H9 (cell line): ENCODE measurements around the gene PRSS3. TPM values are rescaled to one million over a fixed set of nuclear protein-coding genes. Genes with fewer than 3 reads are reported as not detected.
A peak's percentile ranks its signal among the peaks of the same experiment; 100 is the strongest.

Source experiments
- DNase-seq: peaks from one replicate; pipeline ENCODE4 v3.0.0-alpha.2; 2017
- H2AFZ ChIP-seq: one replicate; pipeline ENCODE4 v1.6.1; 2013; ENCODE audit warnings: mild to moderate bottlenecking, low read length, control low read depth, moderate library complexity
- H2AK5ac ChIP-seq: 2 replicates; pipeline ENCODE4 v1.6.1; 2013; ENCODE audit warnings: low read length, control low read depth, mixed read lengths; ENCODE audit not compliant: insufficient read length
- H2BK120ac ChIP-seq: one replicate; pipeline ENCODE4 v1.6.1; 2013; ENCODE audit warnings: low read depth, mild to moderate bottlenecking, low read length, control low read depth, inconsistent platforms; ENCODE audit not compliant: poor library complexity, severe bottlenecking
- H2BK12ac ChIP-seq: 2 replicates; pipeline ENCODE4 v1.6.1; 2013; ENCODE audit warnings: low read length, control low read depth, mixed read lengths, low read depth; ENCODE audit not compliant: insufficient read length
- H2BK15ac ChIP-seq: 2 replicates; pipeline ENCODE4 v1.6.1; 2013; ENCODE audit warnings: low read depth, low read length, control low read depth
- H2BK20ac ChIP-seq: one replicate; pipeline ENCODE4 v1.6.1; 2013; ENCODE audit warnings: low read depth, mild to moderate bottlenecking, low read length, control low read depth, inconsistent platforms; ENCODE audit not compliant: poor library complexity, severe bottlenecking
- H2BK5ac ChIP-seq: 2 replicates; pipeline ENCODE4 v1.6.1; 2013; ENCODE audit warnings: low read length, control low read depth, mixed read lengths; ENCODE audit not compliant: insufficient read length
- H3K14ac ChIP-seq: 2 replicates; pipeline ENCODE4 v1.6.1; 2013; ENCODE audit warnings: low read length, control low read depth; ENCODE audit not compliant: insufficient read depth
- H3K18ac ChIP-seq: 2 replicates; pipeline ENCODE4 v1.6.1; 2013; ENCODE audit warnings: low read depth, mild to moderate bottlenecking, mixed read lengths, low read length, control low read depth; ENCODE audit not compliant: insufficient read length
- H3K23ac ChIP-seq: 2 replicates; pipeline ENCODE4 v1.6.1; 2013; ENCODE audit warnings: low read length, control low read depth, mixed read lengths, low read depth; ENCODE audit not compliant: insufficient read length
- H3K23me2 ChIP-seq: 2 replicates; pipeline ENCODE4 v1.6.1; 2013; ENCODE audit warnings: low read depth, mild to moderate bottlenecking, mixed read lengths, low read length, control low read depth; ENCODE audit not compliant: insufficient read length, poor library complexity, severe bottlenecking
- H3K27ac ChIP-seq: 2 replicates; pipeline ENCODE4 v1.5.1; 2013; ENCODE audit warnings: low read length, control low read depth, mixed read lengths, low read depth; ENCODE audit not compliant: insufficient read length
- H3K27me3 ChIP-seq: 2 replicates; pipeline ENCODE4 v1.6.1; 2013; ENCODE audit warnings: low read length, control low read depth, inconsistent platforms; ENCODE audit not compliant: insufficient read depth
- H3K4ac ChIP-seq: 2 replicates; pipeline ENCODE4 v1.6.1; 2013; ENCODE audit warnings: low read depth, mild to moderate bottlenecking, control low read depth, inconsistent platforms, low read length, moderate library complexity
- H3K4me1 ChIP-seq: 2 replicates; pipeline ENCODE4 v1.6.1; 2013; ENCODE audit warnings: low read length, control low read depth, inconsistent platforms; ENCODE audit not compliant: insufficient read depth
- H3K4me2 ChIP-seq: 2 replicates; pipeline ENCODE4 v1.6.1; 2013; ENCODE audit warnings: low read length, control low read depth, mixed read lengths; ENCODE audit not compliant: insufficient read length, insufficient read depth
- H3K56ac ChIP-seq: 2 replicates; pipeline ENCODE4 v1.6.1; 2013; ENCODE audit warnings: low read depth, mild to moderate bottlenecking, mixed read lengths, low read length, control low read depth; ENCODE audit not compliant: insufficient read length
- H3K79me1 ChIP-seq: 2 replicates; pipeline ENCODE4 v1.6.1; 2013; ENCODE audit warnings: low read depth, mild to moderate bottlenecking, moderate library complexity, low read length, control low read depth, inconsistent platforms; ENCODE audit not compliant: insufficient read depth, poor library complexity, severe bottlenecking
- H3K79me2 ChIP-seq: 2 replicates; pipeline ENCODE4 v1.6.1; 2013; ENCODE audit warnings: low read length, control low read depth, inconsistent platforms; ENCODE audit not compliant: insufficient read depth
- H3K9ac ChIP-seq: 2 replicates; pipeline ENCODE4 v1.6.1; 2013; ENCODE audit warnings: low read length, control low read depth, mixed read lengths; ENCODE audit not compliant: insufficient read length; ENCODE audit errors: extremely low read depth
- H3K9me3 ChIP-seq: one replicate; pipeline ENCODE4 v1.6.1; 2013; ENCODE audit warnings: low read depth, low read length, inconsistent platforms; ENCODE audit not compliant: control insufficient read depth
- H3T11ph ChIP-seq: one replicate; pipeline ENCODE4 v1.6.1; 2013; ENCODE audit warnings: mild to moderate bottlenecking, low read length, control low read depth, inconsistent platforms
- H4K20me1 ChIP-seq: one replicate; pipeline ENCODE4 v1.6.1; 2013; ENCODE audit not compliant: control insufficient read depth, insufficient read length, insufficient read depth
- H4K5ac ChIP-seq: 2 replicates; pipeline ENCODE4 v1.6.1; 2013; ENCODE audit warnings: low read depth, mild to moderate bottlenecking, mixed read lengths, low read length, control low read depth; ENCODE audit not compliant: insufficient read length
- H4K8ac ChIP-seq: replicated peaks from 2 replicates; pipeline ENCODE4 v1.6.1; 2013; ENCODE audit warnings: low read length, control low read depth, mixed read lengths, low read depth; ENCODE audit not compliant: insufficient read length
- H4K91ac ChIP-seq: 2 replicates; pipeline ENCODE4 v1.6.1; 2013; ENCODE audit warnings: low read depth, mild to moderate bottlenecking, moderate library complexity, mixed read lengths, low read length, control low read depth; ENCODE audit not compliant: insufficient read length
- H3K27ac Mint-ChIP-seq, 3 experiments: 2 replicates in 2 of 3; 3 replicates in 1 of 3; pipeline ENCODE4 v1.8.0; 2020 to 2021; ENCODE audit warnings: mixed read lengths in 3 of 3, mild to moderate bottlenecking in 1 of 3, moderate library complexity in 1 of 3
- H3K27me3 Mint-ChIP-seq: 2 replicates; pipeline ENCODE4 v1.8.0; 2021; ENCODE audit warnings: low read depth, mild to moderate bottlenecking, moderate library complexity, mixed read lengths
- H3K36me3 Mint-ChIP-seq, 3 experiments: 2 replicates in 2 of 3; 3 replicates in 1 of 3; pipeline ENCODE4 v1.8.0; 2020 to 2021; ENCODE audit warnings: low read depth in 3 of 3, mixed read lengths in 3 of 3; ENCODE audit not compliant: insufficient read depth in 1 of 3
- H3K4me1 Mint-ChIP-seq, 2 experiments: 2 replicates each; pipeline ENCODE4 v1.8.0; 2020; ENCODE audit warnings: mixed read lengths in 2 of 2
- H3K4me3 Mint-ChIP-seq, 2 experiments: 2 replicates in 1 of 2; 3 replicates in 1 of 2; pipeline ENCODE4 v1.8.0; 2020 to 2021; ENCODE audit warnings: mild to moderate bottlenecking in 2 of 2, mixed read lengths in 2 of 2, moderate library complexity in 1 of 2
- H3K9me3 Mint-ChIP-seq, 2 experiments: 2 replicates in 1 of 2; 3 replicates in 1 of 2; pipeline ENCODE4 v1.8.0; 2020; ENCODE audit warnings: mild to moderate bottlenecking in 2 of 2, mixed read lengths in 2 of 2, moderate library complexity in 1 of 2
- WGBS: extraction: QIAGEN DNeasy Blood & Tissue Kit; methylation state at CpG from one replicate; pipeline ENCODE4 v1.1.7; 2013; ENCODE audit warnings: missing lambda C conversion rate, low lambda C conversion rate, mixed read lengths; ENCODE audit not compliant: insufficient read length; ENCODE audit errors: extremely low coverage; 5-methylcytosine and 5-hydroxymethylcytosine counted together
- total RNA-seq: library from RNA; stranded (reverse); gene quantifications from 2 replicates; pipeline ENCODE4 v1.2.1, GENCODE V29; 2021
- TF ChIP-seq, protein P1 (sequence below): fragments of 200-600 bp; sonication (generic); conservative IDR thresholded peaks from 3 replicates; pipeline ENCODE4 v1.8.0; 2021; ENCODE audit warnings: antibody characterized with exemption, mild to moderate bottlenecking

The PRSS3 gene
- total RNA-seq, 1 experiment from 2014 or later = not detected

DNA sequence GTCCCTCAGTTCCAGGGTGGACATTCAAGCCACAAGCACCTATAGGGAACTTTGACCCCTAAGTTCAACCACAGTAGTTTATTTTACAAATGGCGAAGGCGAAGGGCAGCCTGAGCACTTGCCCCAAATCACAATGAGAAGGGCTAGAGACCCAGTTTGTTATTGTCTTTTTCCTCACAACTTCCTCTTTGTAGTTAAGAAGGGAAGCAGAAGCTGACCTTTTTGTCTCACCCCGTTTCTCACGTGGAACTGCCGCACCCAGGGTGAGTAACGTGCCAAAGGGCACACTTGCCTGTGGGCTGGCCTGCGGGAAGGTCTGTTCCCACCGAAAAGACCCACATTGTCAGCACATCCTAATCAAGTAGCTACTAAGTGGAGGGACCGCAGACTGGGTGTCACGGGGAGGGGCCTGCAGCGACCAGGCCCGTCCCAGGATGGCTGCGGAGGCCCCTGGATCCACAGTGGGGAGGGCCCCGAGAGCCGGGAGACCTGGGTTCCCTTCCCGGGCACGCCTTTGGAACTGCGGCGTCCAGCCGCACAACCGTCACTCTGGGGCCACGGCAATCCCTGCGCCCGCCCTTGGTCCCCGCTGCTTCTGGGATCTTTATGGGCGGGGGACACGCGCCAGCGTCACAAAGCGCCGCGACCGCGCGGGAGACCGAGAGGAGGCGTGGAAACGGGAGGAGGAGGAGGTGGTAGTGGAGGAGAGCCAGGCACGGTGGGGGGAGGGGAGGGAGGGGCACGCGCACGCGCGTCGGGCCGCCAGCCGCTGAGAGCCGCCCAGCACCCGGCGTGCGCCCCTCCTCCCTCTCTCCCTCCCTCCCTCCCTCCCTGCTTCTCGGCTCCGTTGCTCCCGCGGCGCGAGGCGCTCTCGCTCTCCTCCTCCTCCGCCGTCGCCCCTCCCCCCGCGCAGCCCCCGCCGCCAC, 21.2 kb downstream of the PRSS3 start, which contains the start of gene UBE2R2:
TSS of gene UBE2R2 (plus strand) at position 834 of the 926 bp plus-strand sequence. CDS start 598 bp downstream, outside the sequence.
- Histone ChIP-seq H3K4me2 (peak within 1 kb of the TSS; percentile 92), H4K8ac (peak within 1 kb of the TSS; percentile 50), H3K79me1 (no peaks in the 10 kb centered on the region), H3T11ph (no peak within 1 kb of the TSS), H3K27me3 (no peaks in the 10 kb centered on the region), H2BK12ac (no peak within 1 kb of the TSS), H2BK20ac (no peak within 1 kb of the TSS), H2AK5ac (no peak within 1 kb of the TSS), H4K20me1 (no peaks in the 10 kb centered on the region), H3K9me3 (no peaks in the 10 kb centered on the region), H3K79me2 (peaks cover 21% of the 10 kb centered on the region; the same call in 1 of the 2 replicates), H3K4ac (no peak within 1 kb of the TSS; the same call in 1 of the 2 replicates), H3K9ac (peak within 1 kb of the TSS; percentile 93), H3K4me1 (no peaks in the 10 kb centered on the region; the same call in 1 of the 2 replicates), H3K56ac (peak within 1 kb of the TSS; percentile 86), H4K91ac (no peak within 1 kb of the TSS), H3K23ac (no peak within 1 kb of the TSS), H2BK15ac (no peak within 1 kb of the TSS), H3K14ac (peak within 1 kb of the TSS; percentile 98), H2BK5ac (no peak within 1 kb of the TSS), H2AFZ (no peak within 1 kb of the TSS), H4K5ac (peak within 1 kb of the TSS; percentile 50), H3K23me2 (peaks cover 8% of the 10 kb centered on the region), H2BK120ac (no peak within 1 kb of the TSS), H3K18ac (peak within 1 kb of the TSS; percentile 98), H3K27ac (peak within 1 kb of the TSS; percentile 76)
- TF ChIP-seq, protein P1, sequence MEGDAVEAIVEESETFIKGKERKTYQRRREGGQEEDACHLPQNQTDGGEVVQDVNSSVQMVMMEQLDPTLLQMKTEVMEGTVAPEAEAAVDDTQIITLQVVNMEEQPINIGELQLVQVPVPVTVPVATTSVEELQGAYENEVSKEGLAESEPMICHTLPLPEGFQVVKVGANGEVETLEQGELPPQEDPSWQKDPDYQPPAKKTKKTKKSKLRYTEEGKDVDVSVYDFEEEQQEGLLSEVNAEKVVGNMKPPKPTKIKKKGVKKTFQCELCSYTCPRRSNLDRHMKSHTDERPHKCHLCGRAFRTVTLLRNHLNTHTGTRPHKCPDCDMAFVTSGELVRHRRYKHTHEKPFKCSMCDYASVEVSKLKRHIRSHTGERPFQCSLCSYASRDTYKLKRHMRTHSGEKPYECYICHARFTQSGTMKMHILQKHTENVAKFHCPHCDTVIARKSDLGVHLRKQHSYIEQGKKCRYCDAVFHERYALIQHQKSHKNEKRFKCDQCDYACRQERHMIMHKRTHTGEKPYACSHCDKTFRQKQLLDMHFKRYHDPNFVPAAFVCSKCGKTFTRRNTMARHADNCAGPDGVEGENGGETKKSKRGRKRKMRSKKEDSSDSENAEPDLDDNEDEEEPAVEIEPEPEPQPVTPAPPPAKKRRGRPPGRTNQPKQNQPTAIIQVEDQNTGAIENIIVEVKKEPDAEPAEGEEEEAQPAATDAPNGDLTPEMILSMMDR = no peak
- Mint-ChIP-seq H3K9me3 (no peaks in the 10 kb centered on the region; a peak in 1 of 5 replicates), H3K4me3 (peak within 1 kb of the TSS; percentile 81 to 89), H3K36me3 (peaks cover 0 to 8% (median 0%) of the 10 kb centered on the region in 3 experiments; a peak in 3 of 7 replicates), H3K4me1 (peaks cover 29 to 36% of the 10 kb centered on the region in 2 experiments), H3K27ac (peak within 1 kb of the TSS; percentile 78 to 97 (median 93); a peak in 5 of 7 replicates), H3K27me3 (no peaks in the 10 kb centered on the region; the same call in 1 of the 2 replicates)
- no CpG with 5 or more reads among the region's 66 CpGs for WGBS
- peak; percentile 91 for DNase-seq
